ENCODE results near the gene MACROH2A2.

DNA sequence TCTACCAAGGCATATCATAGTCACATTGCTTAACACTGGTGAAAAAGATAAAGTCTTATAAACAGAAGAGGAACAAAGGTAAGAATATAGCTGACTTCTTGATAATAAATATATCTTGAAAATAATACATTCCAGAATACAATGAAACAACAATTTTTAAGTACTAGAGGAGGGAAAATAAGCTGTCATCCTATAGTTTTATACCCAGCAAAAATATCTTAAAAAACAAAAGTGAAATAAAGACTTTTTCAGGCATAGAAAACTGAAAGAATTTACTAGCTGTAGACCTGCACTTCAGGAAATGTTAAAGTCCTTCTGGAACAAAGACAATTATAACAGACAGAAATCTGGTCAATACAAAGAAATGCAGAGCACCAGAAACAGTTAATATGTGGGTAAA, 21.4 kb upstream of the MACROH2A2 start:
- TF ChIP-seq REST (IDR thresholded peaks at IDR 0.05; ENCODE audit: insufficient replicate concordance, low read depth) (no peak), CTCF (IDR thresholded peaks at IDR 0.05; ENCODE audit: insufficient read depth, low read length) (no peak), GABPA (IDR thresholded peaks at IDR 0.05; ENCODE audit: low read depth) (no peak), POLR2AphosphoS5 (IDR thresholded peaks at IDR 0.05; ENCODE audit: low read depth) (no peak), SPI1 (IDR thresholded peaks at IDR 0.05; ENCODE audit: borderline replicate concordance, low read depth) (no peak)
